ENCODE measurements around the gene SLC25A53.

Gene SLC25A53

GRCh38 chrX:104156630-104157529 lies at the start of gene SLC25A53:
Gene SLC25A53 (minus strand): TSS chrX:104157009. CDS start chrX:104105257, 51,752 bp downstream.
- TF ChIP-seq CTCF (conservative IDR thresholded peaks at IDR 0.05; ENCODE audit: low read depth, low read length) = no peak
- peak; percentile 82 for DNase-seq (ENCODE audit: low read depth)
- H3K4me3 ChIP-seq (ENCODE audit: low read depth, low read length) = peak within 1 kb of the TSS; percentile 81

GRCh38 chrX:104205548-104205947 lies 48.7 kb upstream of the SLC25A53 start:
- no peak for TF ChIP-seq CTCF (conservative IDR thresholded peaks at IDR 0.05; ENCODE audit: low read depth, low read length)
- no peak for DNase-seq (ENCODE audit: low read depth)
- H3K4me3 ChIP-seq (ENCODE audit: low read depth, low read length) = no peak overlapping the region

- TF ChIP-seq CTCF (conservative IDR thresholded peaks at IDR 0.05; ENCODE audit: low read depth, low read length) = peak; percentile 69
- H3K4me3 ChIP-seq (ENCODE audit: low read depth, low read length) = no peak overlapping the region
- peak; percentile 52 for DNase-seq (ENCODE audit: low read depth)
Observed at GRCh38 chrX:104195489-104196084, 38.8 kb upstream of the SLC25A53 start.

GRCh38 chrX:104195013-104195412 lies 38.2 kb upstream of the SLC25A53 start:
- no peak overlapping the region for H3K4me3 ChIP-seq (ENCODE audit: low read depth, low read length)
- DNase-seq (ENCODE audit: low read depth) = no peak
- no peak for TF ChIP-seq CTCF (conservative IDR thresholded peaks at IDR 0.05; ENCODE audit: low read depth, low read length)

- no peak for DNase-seq (ENCODE audit: low read depth)
- TF ChIP-seq CTCF (conservative IDR thresholded peaks at IDR 0.05; ENCODE audit: low read depth, low read length) = no peak
- no peak overlapping the region for H3K4me3 ChIP-seq (ENCODE audit: low read depth, low read length)
Observed at GRCh38 chrX:104193485-104193884, 36.7 kb upstream of the SLC25A53 start.

- no peak for TF ChIP-seq CTCF (conservative IDR thresholded peaks at IDR 0.05; ENCODE audit: low read depth, low read length)
- no peak overlapping the region for H3K4me3 ChIP-seq (ENCODE audit: low read depth, low read length)
- no peak for DNase-seq (ENCODE audit: low read depth)
Observed at GRCh38 chrX:104189837-104190236, 33.0 kb upstream of the SLC25A53 start.
